GM19025 (cell line): ENCODE measurements around the gene KCNMB2.

ENCODE experiments used
- ATAC-seq: cut with Tn5 transposase; IDR thresholded peaks from one replicate; pipeline ENCODE4 v1.9.1; 2021; ENCODE audit warnings: mild to moderate bottlenecking, low read depth, moderate library complexity; ENCODE audit not compliant: unreplicated experiment

KCNMB2 gene

GRCh38 chr3:178567611-178568010, 31.4 kb downstream of the KCNMB2 start:
- ATAC-seq = no peak

GRCh38 chr3:178568155-178568731, 32.0 kb downstream of the KCNMB2 start:
- no peak for ATAC-seq

GRCh38 chr3:178568911-178569310, 32.7 kb downstream of the KCNMB2 start:
- ATAC-seq = no peak

GRCh38 chr3:178569826-178570225, 33.6 kb downstream of the KCNMB2 start:
- no peak for ATAC-seq

GRCh38 chr3:178583963-178584575, 47.8 kb downstream of the KCNMB2 start:
- ATAC-seq = no peak

- ATAC-seq = no peak
Observed at GRCh38 chr3:178584722-178585380, 48.6 kb downstream of the KCNMB2 start.

GRCh38 chr3:178585454-178585853, 49.2 kb downstream of the KCNMB2 start:
- no peak for ATAC-seq

GRCh38 chr3:178586076-178586475, 49.8 kb downstream of the KCNMB2 start:
- no peak for ATAC-seq

GRCh38 chr3:178588628-178589027, 52.4 kb downstream of the KCNMB2 start:
- no peak for ATAC-seq

GRCh38 chr3:178593786-178594185, 57.5 kb downstream of the KCNMB2 start:
- no peak for ATAC-seq

- no peak for ATAC-seq
Observed at GRCh38 chr3:178597371-178597770, 61.1 kb downstream of the KCNMB2 start.

GRCh38 chr3:178602856-178603255, 66.6 kb downstream of the KCNMB2 start:
- no peak for ATAC-seq

GRCh38 chr3:178603735-178604134, 67.5 kb downstream of the KCNMB2 start:
- no peak for ATAC-seq

GRCh38 chr3:178618197-178618596, 82.0 kb downstream of the KCNMB2 start:
- ATAC-seq = no peak

- ATAC-seq = no peak
Observed at GRCh38 chr3:178618896-178619295, 82.7 kb downstream of the KCNMB2 start.

GRCh38 chr3:178623666-178624255, 87.5 kb downstream of the KCNMB2 start:
- no peak for ATAC-seq

- ATAC-seq = no peak
Observed at GRCh38 chr3:178624276-178624675, 88.0 kb downstream of the KCNMB2 start.

GRCh38 chr3:178625053-178625600, 88.9 kb downstream of the KCNMB2 start:
- no peak for ATAC-seq

GRCh38 chr3:178628037-178628436, 91.8 kb downstream of the KCNMB2 start:
- ATAC-seq = no peak

- ATAC-seq = no peak
Observed at GRCh38 chr3:178629430-178630178, 93.4 kb downstream of the KCNMB2 start.

GRCh38 chr3:178631950-178632349, 95.7 kb downstream of the KCNMB2 start:
- no peak for ATAC-seq
